Liver (tissue), 9 donors: ENCODE measurements around the gene PSTK. TPM values are rescaled to one million over a fixed set of nuclear protein-coding genes. Genes with fewer than 3 reads are reported as not detected.
A peak's percentile ranks its signal among the peaks of the same experiment; 100 is the strongest.

Source experiments
- DNase-seq: peaks from one replicate; pipeline ENCODE4 v3.0.0-alpha.2; 2017; ENCODE audit warnings: low spot score
- H3K27ac ChIP-seq, 2 donors: one replicate each; pipeline ENCODE4 v1.7.0; 2013; ENCODE audit warnings: inconsistent platforms in 2 of 2, low read length in 2 of 2, control low read depth in 1 of 2, low read depth in 1 of 2, mild to moderate bottlenecking in 1 of 2
- H3K27me3 ChIP-seq, 4 donors: one replicate each; pipeline versions ENCODE4 v1.6.1 to v1.7.0; 2013; ENCODE audit warnings: low read length in 3 of 4, inconsistent platforms in 1 of 4, mild to moderate bottlenecking in 1 of 4, moderate library complexity in 1 of 4; ENCODE audit not compliant: control insufficient read depth in 4 of 4, insufficient read depth in 4 of 4
- H3K36me3 ChIP-seq, 4 donors: one replicate each; pipeline versions ENCODE4 v1.6.1 to v1.7.0; 2013; ENCODE audit warnings: low read length in 3 of 4, mild to moderate bottlenecking in 3 of 4, low read depth in 1 of 4, moderate library complexity in 1 of 4; ENCODE audit not compliant: control insufficient read depth in 4 of 4, insufficient read depth in 3 of 4
- H3K4me1 ChIP-seq, 4 donors: one replicate each; pipeline versions ENCODE4 v1.6.1 to v1.7.0; 2013; ENCODE audit warnings: low read length in 3 of 4, mild to moderate bottlenecking in 3 of 4, moderate library complexity in 1 of 4; ENCODE audit not compliant: control insufficient read depth in 4 of 4, insufficient read depth in 4 of 4
- H3K4me3 ChIP-seq, 3 donors: one replicate each; pipeline versions ENCODE4 v1.6.1 to v1.7.0; 2013; ENCODE audit warnings: low read length in 3 of 3, control low read depth in 1 of 3, low read depth in 1 of 3, mild to moderate bottlenecking in 1 of 3
- H3K9ac ChIP-seq, 2 donors: one replicate each; pipeline ENCODE4 v1.7.0; 2013; ENCODE audit warnings: low read length in 2 of 2, mild to moderate bottlenecking in 2 of 2, moderate library complexity in 2 of 2, control low read depth in 1 of 2, low read depth in 1 of 2
- H3K9me3 ChIP-seq, 4 donors: one replicate each; pipeline versions ENCODE4 v1.6.1 to v1.7.0; 2013; ENCODE audit warnings: low read length in 3 of 4; ENCODE audit not compliant: control insufficient read depth in 4 of 4
- ATF3 ChIP-seq: IDR thresholded peaks from 2 replicates; pipeline ENCODE4 v1.6.1; 2016; ENCODE audit warnings: antibody characterized with exemption
- CTCF ChIP-seq: fragments of 150-350 bp; IDR thresholded peaks from 2 replicates; pipeline ENCODE4 v1.5.1; 2017; ENCODE audit warnings: improper control_type of control experiment, low read depth, low read length; ENCODE audit not compliant: missing input control
- EGR1 ChIP-seq, 2 donors: IDR thresholded peaks; 2 replicates each; pipeline ENCODE4 v1.6.1; 2016 to 2018; ENCODE audit warnings: antibody characterized with exemption in 2 of 2, low read depth in 2 of 2
- FOXA1 ChIP-seq: IDR thresholded peaks from 2 replicates; pipeline ENCODE4 v1.6.1; 2016; ENCODE audit warnings: antibody characterized with exemption
- FOXA2 ChIP-seq: IDR thresholded peaks from 2 replicates; pipeline ENCODE4 v1.6.1; 2016; ENCODE audit warnings: antibody characterized with exemption
- GABPA ChIP-seq, 2 donors: IDR thresholded peaks in 1 of 2; conservative IDR thresholded peaks in 1 of 2; 2 replicates each; pipeline ENCODE4 v1.6.1; 2016; ENCODE audit warnings: antibody characterized with exemption in 2 of 2, mild to moderate bottlenecking in 1 of 2, moderate library complexity in 1 of 2
- HNF4A ChIP-seq, 2 donors: conservative IDR thresholded peaks; 2 replicates each; pipeline ENCODE4 v1.6.1; 2016; ENCODE audit warnings: antibody characterized with exemption in 2 of 2, mild to moderate bottlenecking in 2 of 2
- HNF4G ChIP-seq: IDR thresholded peaks from 2 replicates; pipeline ENCODE4 v1.6.1; 2016; ENCODE audit warnings: antibody characterized with exemption
- JUND ChIP-seq, 2 donors: IDR thresholded peaks; 2 replicates each; pipeline ENCODE4 v1.6.1; 2016; ENCODE audit warnings: antibody characterized with exemption in 2 of 2
- MAX ChIP-seq: IDR thresholded peaks from 2 replicates; pipeline ENCODE4 v1.6.1; 2016; ENCODE audit warnings: antibody characterized with exemption
- NR2F2 ChIP-seq: IDR thresholded peaks from 2 replicates; pipeline ENCODE4 v1.6.1; 2016; ENCODE audit warnings: antibody characterized with exemption
- RAD21 ChIP-seq, 2 donors: IDR thresholded peaks; 2 replicates each; pipeline ENCODE4 v1.6.1; 2016; ENCODE audit warnings: antibody characterized with exemption in 2 of 2, mild to moderate bottlenecking in 2 of 2
- REST ChIP-seq: IDR thresholded peaks from 2 replicates; pipeline ENCODE4 v1.6.1; 2016; ENCODE audit warnings: antibody characterized with exemption, mild to moderate bottlenecking
- RXRA ChIP-seq, 2 donors: IDR thresholded peaks; 2 replicates each; pipeline ENCODE4 v1.6.1; 2017 to 2018; ENCODE audit warnings: antibody characterized with exemption in 2 of 2, mild to moderate bottlenecking in 1 of 2
- SP1 ChIP-seq: IDR thresholded peaks from 2 replicates; pipeline ENCODE4 v1.6.1; 2018; ENCODE audit warnings: antibody characterized with exemption, mild to moderate bottlenecking
- TAF1 ChIP-seq: conservative IDR thresholded peaks from 2 replicates; pipeline ENCODE4 v1.6.1; 2016; ENCODE audit warnings: antibody characterized with exemption, mild to moderate bottlenecking
- YY1 ChIP-seq: IDR thresholded peaks from 2 replicates; pipeline ENCODE4 v1.6.1; 2016; ENCODE audit warnings: antibody characterized with exemption, mild to moderate bottlenecking
- ZBTB33 ChIP-seq: IDR thresholded peaks from 2 replicates; pipeline ENCODE4 v1.6.1; 2016; ENCODE audit warnings: antibody characterized with exemption
- WGBS: extraction: QIAGEN DNeasy Blood & Tissue Kit; methylation state at CpG from one replicate; pipeline ENCODE4 v1.1.7; 2013; 5-methylcytosine and 5-hydroxymethylcytosine counted together
- polyA plus RNA-seq, 2 donors: library from polyadenylated mRNA; stranded (reverse) in 1 of 2; unstranded in 1 of 2; fragments of 200-250 nt in 1 of 2; fragments of >200 nt in 1 of 2; fragmentation: Nextera tagmentation in 1 of 2; extraction: Ambion mirVana in 1 of 2; gene quantifications; one replicate each; pipeline versions ENCODE4 v1.2.1 to v1.2.3, GENCODE V29; 2013 to 2015
- total RNA-seq, 2 donors: library from RNA; depleted of rRNA; stranded (reverse); fragments of >200 nt; gene quantifications; one replicate each; pipeline ENCODE4 v1.2.3, GENCODE V29; 2014
- donor health status: healthy.
- donor health status: healthy.
- donor health status: healthy.
- donor health status: healthy.
- donor health status: healthy.

Gene PSTK
- total and polyA plus RNA-seq, 4 donors, result 2.3 to 5.1 (median 3.5) TPM

GRCh38 chr10:123013456-123014419, 33.5 kb downstream of the PSTK start:
- Histone ChIP-seq H3K36me3 (peaks cover 0 to 2% (median under 1%) of the 10 kb centered on the region in 4 donors), H3K4me1 (peaks cover 9 to 32% (median 20%) of the 10 kb centered on the region in 4 donors), H3K9ac (no peak overlapping the region), H3K27me3 (no peaks in the 10 kb centered on the region), H3K4me3 (no peak overlapping the region), H3K27ac (no peak overlapping the region), H3K9me3 (no peaks in the 10 kb centered on the region)
- no peak for DNase-seq
- WGBS, result 93% methylated on average over 43 of the region's 43 CpGs
- no peak for TF ChIP-seq RXRA (IDR thresholded peaks at IDR 0.05)
- no peak for TF ChIP-seq NR2F2
- TF ChIP-seq CTCF, result no peak
- no peak for TF ChIP-seq FOXA1
- TF ChIP-seq GABPA (IDR thresholded peaks at IDR 0.05 in 1 of 2, conservative IDR thresholded peaks at IDR 0.05 in 1 of 2), result no peak
- TF ChIP-seq HNF4A (conservative IDR thresholded peaks at IDR 0.05), result no peak
- no peak for TF ChIP-seq SP1

- DNase-seq, result no peak
- Histone ChIP-seq H3K9ac (peak overlapping the region in 1 of 2 donors; percentile 9), H3K36me3 (peaks cover 0 to 2% (median under 1%) of the 10 kb centered on the region in 4 donors), H3K27me3 (no peaks in the 10 kb centered on the region), H3K4me3 (no peak overlapping the region), H3K4me1 (peaks cover 11 to 39% (median 28%) of the 10 kb centered on the region in 4 donors), H3K27ac (no peak overlapping the region), H3K9me3 (no peaks in the 10 kb centered on the region)
- TF ChIP-seq MAX (no peak), ZBTB33 (no peak), GABPA (IDR thresholded peaks at IDR 0.05 in 1 of 2, conservative IDR thresholded peaks at IDR 0.05 in 1 of 2) (no peak), ATF3 (no peak), FOXA1 (no peak), EGR1 (IDR thresholded peaks at IDR 0.05; ENCODE audit: low read depth in 2 of 2) (no peak)
- WGBS, result 95% methylated on average over 2 of the region's 2 CpGs
These were observed 34.6 kb downstream of the PSTK start for GRCh38 chr10:123014772-123015171.

GRCh38 chr10:123016228-123016627, 36.0 kb downstream of the PSTK start:
- H3K27me3 ChIP-seq, result no peaks in the 10 kb centered on the region
- H3K4me1 ChIP-seq, result peaks cover 11 to 42% (median 24%) of the 10 kb centered on the region in 4 donors
- no peak overlapping the region for H3K9ac ChIP-seq
- H3K36me3 ChIP-seq, result peaks cover 0 to 2% (median under 1%) of the 10 kb centered on the region in 4 donors
- 96% methylated on average over 4 of the region's 4 CpGs for WGBS
- H3K4me3 ChIP-seq, result no peak overlapping the region
- no peak overlapping the region for H3K27ac ChIP-seq
- DNase-seq, result no peak
- no peaks in the 10 kb centered on the region for H3K9me3 ChIP-seq
- TF ChIP-seq RAD21 (IDR thresholded peaks at IDR 0.05), result no peak
- TF ChIP-seq FOXA2, result no peak
- TF ChIP-seq RXRA (IDR thresholded peaks at IDR 0.05), result no peak
- TF ChIP-seq TAF1, result no peak
- TF ChIP-seq HNF4A (conservative IDR thresholded peaks at IDR 0.05), result no peak
- TF ChIP-seq HNF4G, result no peak
- no peak for TF ChIP-seq MAX
- TF ChIP-seq GABPA (IDR thresholded peaks at IDR 0.05 in 1 of 2, conservative IDR thresholded peaks at IDR 0.05 in 1 of 2), result no peak
- TF ChIP-seq EGR1 (IDR thresholded peaks at IDR 0.05; ENCODE audit: low read depth in 2 of 2), result no peak
- no peak for TF ChIP-seq YY1
- TF ChIP-seq ATF3, result no peak
- no peak for TF ChIP-seq REST
- no peak for TF ChIP-seq JUND (IDR thresholded peaks at IDR 0.05)
